ENCODE measurements around the gene RNF183.
A peak's percentile ranks its signal among the peaks of the same experiment; 100 is the strongest.

RNF183 gene

GRCh38 chr9:113340011-113340699, 37.0 kb upstream of the RNF183 start, which contains the start of gene WDR31:
TSS of gene WDR31 (minus strand) at chr9:113340275. CDS start at chr9:113332022, 8,253 bp downstream.
- no peaks in the 10 kb centered on the region for H3K9me3 ChIP-seq (ENCODE audit: control insufficient read depth, low read length)
- no peak within 1 kb of the TSS for H2BK120ac ChIP-seq (ENCODE audit: low read depth, low read length)
- peak within 1 kb of the TSS; percentile 90 for H4K8ac ChIP-seq (ENCODE audit: low read length)
- H3K14ac ChIP-seq (ENCODE audit: low read length in 2 of 2), result no peak within 1 kb of the TSS
- no peak within 1 kb of the TSS for H2AK5ac ChIP-seq (ENCODE audit: low read length, severe bottlenecking)
- no peak within 1 kb of the TSS for H2BK12ac ChIP-seq (ENCODE audit: low read length in 2 of 2)
- H3K27me3 ChIP-seq (ENCODE audit: control insufficient read depth in 1 of 2, insufficient read depth in 1 of 2, low read length in 2 of 2), result no peaks in the 10 kb centered on the region
- H2BK15ac ChIP-seq (ENCODE audit: low read depth, poor library complexity, severe bottlenecking), result no peak within 1 kb of the TSS
- H3K4me1 ChIP-seq (ENCODE audit: control insufficient read depth, insufficient read depth, low read depth, low read length), result peaks cover 2% of the 10 kb centered on the region
- H4K91ac ChIP-seq (ENCODE audit: low read length), result peak within 1 kb of the TSS; percentile 40
- H3K23ac ChIP-seq (ENCODE audit: low read length in 2 of 2), result no peak within 1 kb of the TSS
- peak within 1 kb of the TSS; percentile 45 for H3K27ac ChIP-seq (ENCODE audit: low read length, poor library complexity, severe bottlenecking)
- no peaks in the 10 kb centered on the region for H3K79me1 ChIP-seq (replicated peaks; ENCODE audit: low read length, poor library complexity, severe bottlenecking)
- peak within 1 kb of the TSS; percentile 87 for H2AFZ ChIP-seq (ENCODE audit: low read depth, low read length)
- H3K9ac ChIP-seq (ENCODE audit: low read length), result peak within 1 kb of the TSS; percentile 93
- H3K18ac ChIP-seq (ENCODE audit: low read depth in 1 of 2, low read length in 2 of 2), result peak within 1 kb of the TSS; percentile 54 to 94
- H3K4me3 ChIP-seq (ENCODE audit: insufficient read depth in 1 of 2, low read depth in 1 of 2, low read length in 2 of 2), result peak within 1 kb of the TSS; percentile 93 to 95
- H3K4me2 ChIP-seq (ENCODE audit: low read length, poor library complexity, severe bottlenecking), result peak within 1 kb of the TSS; percentile 57
- peak; percentile 89 for DNase-seq
- no peak within 1 kb of the TSS for H2BK5ac ChIP-seq (ENCODE audit: low read depth, low read length, poor library complexity, severe bottlenecking)
- 2% methylated on average over 46 of the region's 46 CpGs for WGBS
- peak within 1 kb of the TSS in 1 of 2 experiments; percentile 28 for H3K4ac ChIP-seq (ENCODE audit: low read depth in 1 of 2, low read length in 2 of 2)
- no peaks in the 10 kb centered on the region for H3K36me3 ChIP-seq (ENCODE audit: control insufficient read depth in 1 of 2, insufficient read depth in 2 of 2, low read depth in 1 of 2, low read length in 2 of 2)

- Histone ChIP-seq H3K14ac (ENCODE audit: low read length in 2 of 2) (no peak overlapping the region), H2BK5ac (ENCODE audit: low read depth, low read length, poor library complexity, severe bottlenecking) (no peak overlapping the region), H4K91ac (ENCODE audit: low read length) (no peak overlapping the region), H2BK15ac (ENCODE audit: low read depth, poor library complexity, severe bottlenecking) (no peak overlapping the region), H2BK12ac (ENCODE audit: low read length in 2 of 2) (no peak overlapping the region), H2AK5ac (ENCODE audit: low read length, severe bottlenecking) (no peak overlapping the region), H3K9ac (ENCODE audit: low read length) (no peak overlapping the region), H3K4ac (ENCODE audit: low read depth in 1 of 2, low read length in 2 of 2) (no peak overlapping the region), H3K36me3 (ENCODE audit: control insufficient read depth in 1 of 2, insufficient read depth in 2 of 2, low read depth in 1 of 2, low read length in 2 of 2) (no peaks in the 10 kb centered on the region), H3K9me3 (ENCODE audit: control insufficient read depth, low read length) (no peaks in the 10 kb centered on the region), H3K4me1 (ENCODE audit: control insufficient read depth, insufficient read depth, low read depth, low read length) (peaks cover 2% of the 10 kb centered on the region), H4K8ac (ENCODE audit: low read length) (no peak overlapping the region), H3K4me3 (ENCODE audit: insufficient read depth in 1 of 2, low read depth in 1 of 2, low read length in 2 of 2) (no peak overlapping the region), H2BK120ac (ENCODE audit: low read depth, low read length) (no peak overlapping the region), H3K79me1 (replicated peaks; ENCODE audit: low read length, poor library complexity, severe bottlenecking) (no peaks in the 10 kb centered on the region), H3K27ac (ENCODE audit: low read length, poor library complexity, severe bottlenecking) (no peak overlapping the region), H3K4me2 (ENCODE audit: low read length, poor library complexity, severe bottlenecking) (no peak overlapping the region), H3K27me3 (ENCODE audit: control insufficient read depth in 1 of 2, insufficient read depth in 1 of 2, low read length in 2 of 2) (no peaks in the 10 kb centered on the region), H3K23ac (ENCODE audit: low read length in 2 of 2) (no peak overlapping the region), H3K18ac (ENCODE audit: low read depth in 1 of 2, low read length in 2 of 2) (no peak overlapping the region), H2AFZ (ENCODE audit: low read depth, low read length) (no peak overlapping the region)
- DNase-seq, result no peak
- WGBS, result no CpG with 5 or more reads among the region's 2 CpGs
Measured at GRCh38 chr9:113337714-113338113, 34.5 kb upstream of the RNF183 start.

GRCh38 chr9:113331780-113332179, 28.6 kb upstream of the RNF183 start:
- H4K8ac ChIP-seq (ENCODE audit: low read length), result no peak overlapping the region

GRCh38 chr9:113328045-113328782, 25.0 kb upstream of the RNF183 start:
- H2BK12ac ChIP-seq (ENCODE audit: low read length in 2 of 2), result no peak overlapping the region
- no peak overlapping the region for H2AFZ ChIP-seq (ENCODE audit: low read depth, low read length)
- no peak overlapping the region for H3K23ac ChIP-seq (ENCODE audit: low read length in 2 of 2)
- no peak overlapping the region for H4K91ac ChIP-seq (ENCODE audit: low read length)
- no peak overlapping the region for H2BK120ac ChIP-seq (ENCODE audit: low read depth, low read length)
- no peak overlapping the region for H2AK5ac ChIP-seq (ENCODE audit: low read length, severe bottlenecking)
- H3K79me1 ChIP-seq (replicated peaks; ENCODE audit: low read length, poor library complexity, severe bottlenecking), result no peaks in the 10 kb centered on the region
- WGBS, result 89% methylated on average over 1 of the region's 3 CpGs
- no peak overlapping the region for H4K8ac ChIP-seq (ENCODE audit: low read length)
- H3K4ac ChIP-seq (ENCODE audit: low read depth in 1 of 2, low read length in 2 of 2), result no peak overlapping the region
- H3K4me2 ChIP-seq (ENCODE audit: low read length, poor library complexity, severe bottlenecking), result no peak overlapping the region
- H3K4me1 ChIP-seq (ENCODE audit: control insufficient read depth, insufficient read depth, low read depth, low read length), result no peaks in the 10 kb centered on the region
- H3K27ac ChIP-seq (ENCODE audit: low read length, poor library complexity, severe bottlenecking), result no peak overlapping the region
- H2BK5ac ChIP-seq (ENCODE audit: low read depth, low read length, poor library complexity, severe bottlenecking), result no peak overlapping the region
- H3K14ac ChIP-seq (ENCODE audit: low read length in 2 of 2), result no peak overlapping the region
- H3K36me3 ChIP-seq (ENCODE audit: control insufficient read depth in 1 of 2, insufficient read depth in 2 of 2, low read depth in 1 of 2, low read length in 2 of 2), result peaks cover 0 to 33% of the 10 kb centered on the region in 2 experiments
- no peak overlapping the region for H3K18ac ChIP-seq (ENCODE audit: low read depth in 1 of 2, low read length in 2 of 2)
- no peaks in the 10 kb centered on the region for H3K27me3 ChIP-seq (ENCODE audit: control insufficient read depth in 1 of 2, insufficient read depth in 1 of 2, low read length in 2 of 2)
- no peak overlapping the region for H2BK15ac ChIP-seq (ENCODE audit: low read depth, poor library complexity, severe bottlenecking)
- no peaks in the 10 kb centered on the region for H3K9me3 ChIP-seq (ENCODE audit: control insufficient read depth, low read length)
- H3K4me3 ChIP-seq (ENCODE audit: insufficient read depth in 1 of 2, low read depth in 1 of 2, low read length in 2 of 2), result no peak overlapping the region
- no peak for DNase-seq
- no peak overlapping the region for H3K9ac ChIP-seq (ENCODE audit: low read length)

More at GRCh38 chr9:113331780-113332179, 28.6 kb upstream of the RNF183 start:
- Histone ChIP-seq H3K27ac (ENCODE audit: low read length, poor library complexity, severe bottlenecking) (no peak overlapping the region), H3K4me2 (ENCODE audit: low read length, poor library complexity, severe bottlenecking) (no peak overlapping the region), H2BK15ac (ENCODE audit: low read depth, poor library complexity, severe bottlenecking) (no peak overlapping the region), H3K14ac (ENCODE audit: low read length in 2 of 2) (no peak overlapping the region), H2BK5ac (ENCODE audit: low read depth, low read length, poor library complexity, severe bottlenecking) (no peak overlapping the region), H2AFZ (ENCODE audit: low read depth, low read length) (no peak overlapping the region), H3K23ac (ENCODE audit: low read length in 2 of 2) (no peak overlapping the region), H3K9me3 (ENCODE audit: control insufficient read depth, low read length) (no peaks in the 10 kb centered on the region), H3K4me1 (ENCODE audit: control insufficient read depth, insufficient read depth, low read depth, low read length) (no peaks in the 10 kb centered on the region), H2BK12ac (ENCODE audit: low read length in 2 of 2) (no peak overlapping the region), H3K27me3 (ENCODE audit: control insufficient read depth in 1 of 2, insufficient read depth in 1 of 2, low read length in 2 of 2) (no peaks in the 10 kb centered on the region), H2AK5ac (ENCODE audit: low read length, severe bottlenecking) (no peak overlapping the region), H3K36me3 (ENCODE audit: control insufficient read depth in 1 of 2, insufficient read depth in 2 of 2, low read depth in 1 of 2, low read length in 2 of 2) (peaks cover 0 to 33% of the 10 kb centered on the region in 2 experiments), H4K91ac (ENCODE audit: low read length) (no peak overlapping the region), H3K9ac (ENCODE audit: low read length) (no peak overlapping the region), H3K4me3 (ENCODE audit: insufficient read depth in 1 of 2, low read depth in 1 of 2, low read length in 2 of 2) (no peak overlapping the region), H3K79me1 (replicated peaks; ENCODE audit: low read length, poor library complexity, severe bottlenecking) (no peaks in the 10 kb centered on the region), H3K4ac (ENCODE audit: low read depth in 1 of 2, low read length in 2 of 2) (no peak overlapping the region), H2BK120ac (ENCODE audit: low read depth, low read length) (no peak overlapping the region), H3K18ac (ENCODE audit: low read depth in 1 of 2, low read length in 2 of 2) (no peak overlapping the region)
- DNase-seq, result no peak
- 71% methylated on average over 4 of the region's 4 CpGs for WGBS
